HepG2 (cell line): ENCODE measurements around the gene LYRM4. TPM values are rescaled to one million over a fixed set of nuclear protein-coding genes. Genes with fewer than 3 reads are reported as not detected.
A peak's percentile ranks its signal among the peaks of the same experiment; 100 is the strongest.

Experiments
- BRD4 ChIP-seq: sonication (generic); formaldehyde crosslinking; IDR thresholded peaks from 2 replicates; pipeline ENCODE4 v1.4.0; 2020; ENCODE audit warnings: missing genetic modification reagents
- CHCHD3 ChIP-seq: sonication (generic); formaldehyde crosslinking; IDR thresholded peaks from 2 replicates; pipeline ENCODE4 v1.8.0; 2022; ENCODE audit warnings: mild to moderate bottlenecking, missing genetic modification reagents, moderate library complexity
- CHD2 ChIP-seq: IDR thresholded peaks from 2 replicates; pipeline ENCODE4 v1.6.1; 2011; ENCODE audit warnings: low read depth, low read length, improper control_type of control experiment
- ERF ChIP-seq: IDR thresholded peaks from 2 replicates; pipeline ENCODE4 v1.6.1; 2018; ENCODE audit warnings: missing biosample characterization, missing genetic modification reagents
- ETS1 ChIP-seq: sonication (generic); formaldehyde crosslinking; IDR thresholded peaks from 2 replicates; pipeline ENCODE4 v1.4.0; 2020; ENCODE audit warnings: missing genetic modification reagents
- FOXK1 ChIP-seq: sonication (generic); formaldehyde crosslinking; IDR thresholded peaks from 2 replicates; pipeline ENCODE4 v1.4.0; 2020; ENCODE audit warnings: low read depth, missing genetic modification reagents, borderline replicate concordance
- HOXD1 ChIP-seq: sonication (generic); formaldehyde crosslinking; IDR thresholded peaks from 2 replicates; pipeline ENCODE4 v1.5.0; 2020; ENCODE audit warnings: missing genetic modification reagents
- PCBP1 ChIP-seq: fragments of 200-400 bp; formaldehyde crosslinking; IDR thresholded peaks from 2 replicates; pipeline ENCODE4 v1.6.1; 2017; ENCODE audit warnings: mild to moderate bottlenecking, low read depth, low read length, borderline replicate concordance
- RFX5 ChIP-seq: IDR thresholded peaks from 2 replicates; pipeline ENCODE4 v1.6.1; 2011; ENCODE audit warnings: low read depth, low read length, improper control_type of control experiment
- SALL2 ChIP-seq: sonication (generic); formaldehyde crosslinking; IDR thresholded peaks from 2 replicates; pipeline ENCODE4 v1.8.1; 2023; ENCODE audit warnings: mild to moderate bottlenecking, missing genetic modification reagents, inconsistent platforms
- THAP8 ChIP-seq: sonication (generic); formaldehyde crosslinking; IDR thresholded peaks from 2 replicates; pipeline ENCODE4 v1.5.1; 2020; ENCODE audit warnings: missing genetic modification reagents, mild to moderate bottlenecking, borderline replicate concordance
- THRA ChIP-seq: sonication (generic); formaldehyde crosslinking; IDR thresholded peaks from 2 replicates; pipeline ENCODE4 v1.4.0; 2020; ENCODE audit warnings: missing genetic modification reagents, borderline replicate concordance
- ZBTB2 ChIP-seq: sonication (generic); formaldehyde crosslinking; IDR thresholded peaks from 2 replicates; pipeline ENCODE4 v1.8.0; 2022; ENCODE audit warnings: low read depth, missing genetic modification reagents
- ZBTB40 ChIP-seq, 2 experiments: fragments of 450-650 bp in 1 of 2; sonication (generic) in 1 of 2; formaldehyde crosslinking in 1 of 2; IDR thresholded peaks; 2 replicates each; pipeline versions ENCODE4 v1.6.1 to v1.8.0; 2016 to 2022; ENCODE audit warnings: antibody characterized with exemption in 1 of 2, mild to moderate bottlenecking in 1 of 2, missing genetic modification reagents in 1 of 2
- ZNF432 ChIP-seq: sonication (generic); formaldehyde crosslinking; IDR thresholded peaks from 2 replicates; pipeline ENCODE4 v1.5.0; 2020; ENCODE audit warnings: missing genetic modification reagents, mild to moderate bottlenecking, borderline replicate concordance
- polyA plus RNA-seq, 8 experiments: library from polyadenylated mRNA; depleted of rRNA in 3 of 8; stranded (reverse) in 7 of 8; unstranded in 1 of 8; fragments of >200 nt; fragmentation: Illumina TruSeq in 4 of 8; extraction: Trizol in 4 of 8; gene quantifications; 2 replicates each; pipeline versions ENCODE4 v1.2.1 to v1.2.3, GENCODE V29; 2011 to 2016; ENCODE audit warnings: low read depth in 4 of 8, missing spikeins in 1 of 8, mixed read lengths in 1 of 8; ENCODE audit not compliant: insufficient read depth in 1 of 8
- total RNA-seq, 5 experiments: library from RNA; depleted of rRNA; stranded (reverse); fragments of >200 nt; fragmentation: Illumina TruSeq; extraction: Trizol; gene quantifications; 2 replicates each; pipeline ENCODE4 v1.2.3, GENCODE V29; 2016; ENCODE audit warnings: low read depth in 1 of 5

Gene LYRM4
- total and polyA plus RNA-seq, 2 of the 13 experiments (the other 11 are each of a cell fraction or from before 2014, with no cell fraction given) = 64.6 to 67.5 TPM

- TF ChIP-seq THRA (CRISPR knock-in tag) (peak; percentile 89), CHCHD3 (CRISPR knock-in tag) (no peak), ETS1 (CRISPR knock-in tag) (0 out of 2 replicates have a peak, but pooled peaks have one; percentile 43), FOXK1 (CRISPR knock-in tag) (peak; percentile 99), RFX5 (peak; percentile 73), CHD2 (peak; percentile 79), HOXD1 (CRISPR knock-in tag) (peak; percentile 93), SALL2 (CRISPR knock-in tag) (peak; percentile 90; the same call in 1 of the 2 replicates), ZBTB40 (IDR thresholded peaks at IDR 0.05) (no peak), ZBTB40 (CRISPR knock-in tag; IDR thresholded peaks at IDR 0.05) (peak; percentile 93), PCBP1 (no peak), ERF (CRISPR knock-in tag) (peak; percentile 99), BRD4 (CRISPR knock-in tag) (peak; percentile 94; the same call in 1 of the 2 replicates), THAP8 (CRISPR knock-in tag) (no peak), ZBTB2 (no peak), ZNF432 (CRISPR knock-in tag) (no peak)
These were observed 192.5 kb downstream of the LYRM4 start (continued) for GRCh38 chr6:5068153-5068751.
